ENCODE measurements around the gene MAP3K4. TPM values are rescaled to one million over a fixed set of nuclear protein-coding genes. Genes with fewer than 3 reads are reported as not detected.

Gene MAP3K4
- total RNA-seq, 1 donor from 2014 or later: 41.2 TPM

GRCh38 chr6:161150136-161150535 is 158.6 kb downstream of the MAP3K4 start:
- TF ChIP-seq, protein P1, sequence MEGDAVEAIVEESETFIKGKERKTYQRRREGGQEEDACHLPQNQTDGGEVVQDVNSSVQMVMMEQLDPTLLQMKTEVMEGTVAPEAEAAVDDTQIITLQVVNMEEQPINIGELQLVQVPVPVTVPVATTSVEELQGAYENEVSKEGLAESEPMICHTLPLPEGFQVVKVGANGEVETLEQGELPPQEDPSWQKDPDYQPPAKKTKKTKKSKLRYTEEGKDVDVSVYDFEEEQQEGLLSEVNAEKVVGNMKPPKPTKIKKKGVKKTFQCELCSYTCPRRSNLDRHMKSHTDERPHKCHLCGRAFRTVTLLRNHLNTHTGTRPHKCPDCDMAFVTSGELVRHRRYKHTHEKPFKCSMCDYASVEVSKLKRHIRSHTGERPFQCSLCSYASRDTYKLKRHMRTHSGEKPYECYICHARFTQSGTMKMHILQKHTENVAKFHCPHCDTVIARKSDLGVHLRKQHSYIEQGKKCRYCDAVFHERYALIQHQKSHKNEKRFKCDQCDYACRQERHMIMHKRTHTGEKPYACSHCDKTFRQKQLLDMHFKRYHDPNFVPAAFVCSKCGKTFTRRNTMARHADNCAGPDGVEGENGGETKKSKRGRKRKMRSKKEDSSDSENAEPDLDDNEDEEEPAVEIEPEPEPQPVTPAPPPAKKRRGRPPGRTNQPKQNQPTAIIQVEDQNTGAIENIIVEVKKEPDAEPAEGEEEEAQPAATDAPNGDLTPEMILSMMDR (IDR thresholded peaks at IDR 0.05; ENCODE audit: unreplicated experiment): no peak
- Mint-ChIP-seq H3K4me1 (ENCODE audit: unreplicated experiment) (no peaks in the 10 kb centered on the region), H3K36me3 (ENCODE audit: low read depth, unreplicated experiment) (peaks cover 33% of the 10 kb centered on the region)

GRCh38 chr6:161150566-161150965 is 159.0 kb downstream of the MAP3K4 start:
- Mint-ChIP-seq H3K4me1 (ENCODE audit: unreplicated experiment) (no peaks in the 10 kb centered on the region), H3K27ac (ENCODE audit: unreplicated experiment) (no peak overlapping the region), H3K36me3 (ENCODE audit: low read depth, unreplicated experiment) (peaks cover 37% of the 10 kb centered on the region), H3K4me3 (ENCODE audit: unreplicated experiment) (no peak overlapping the region), H3K9me3 (ENCODE audit: unreplicated experiment) (no peaks in the 10 kb centered on the region), H3K27me3 (ENCODE audit: unreplicated experiment) (peaks cover 6% of the 10 kb centered on the region)
- TF ChIP-seq, protein P1 (IDR thresholded peaks at IDR 0.05; ENCODE audit: unreplicated experiment): no peak
- DNase-seq (ENCODE audit: low spot score): no peak

More at GRCh38 chr6:161150136-161150535, 158.6 kb downstream of the MAP3K4 start:
- Mint-ChIP-seq H3K27ac (ENCODE audit: unreplicated experiment) (no peak overlapping the region), H3K4me3 (ENCODE audit: unreplicated experiment) (no peak overlapping the region), H3K27me3 (ENCODE audit: unreplicated experiment) (peaks cover 4% of the 10 kb centered on the region), H3K9me3 (ENCODE audit: unreplicated experiment) (no peaks in the 10 kb centered on the region)
- no peak for DNase-seq (ENCODE audit: low spot score)

- TF ChIP-seq, protein P1 (IDR thresholded peaks at IDR 0.05; ENCODE audit: unreplicated experiment): no peak
- Mint-ChIP-seq H3K36me3 (ENCODE audit: low read depth, unreplicated experiment) (peaks cover 37% of the 10 kb centered on the region), H3K4me1 (ENCODE audit: unreplicated experiment) (no peaks in the 10 kb centered on the region), H3K27me3 (ENCODE audit: unreplicated experiment) (peaks cover 6% of the 10 kb centered on the region), H3K4me3 (ENCODE audit: unreplicated experiment) (peak overlapping the region; percentile 37), H3K27ac (ENCODE audit: unreplicated experiment) (peak overlapping the region; percentile 30), H3K9me3 (ENCODE audit: unreplicated experiment) (no peaks in the 10 kb centered on the region)
- no peak for DNase-seq (ENCODE audit: low spot score)
Observed at GRCh38 chr6:161151059-161151645, 159.6 kb downstream of the MAP3K4 start.

GRCh38 chr6:161151660-161152526 is 160.3 kb downstream of the MAP3K4 start:
- peak overlapping the region; percentile 37 for H3K4me3 Mint-ChIP-seq (ENCODE audit: unreplicated experiment)
- H3K27ac Mint-ChIP-seq (ENCODE audit: unreplicated experiment): peak overlapping the region; percentile 30
- no peaks in the 10 kb centered on the region for H3K4me1 Mint-ChIP-seq (ENCODE audit: unreplicated experiment)

More at GRCh38 chr6:161151660-161152526, 160.3 kb downstream of the MAP3K4 start:
- TF ChIP-seq, protein P1 (IDR thresholded peaks at IDR 0.05; ENCODE audit: unreplicated experiment): no peak
- Mint-ChIP-seq H3K27me3 (ENCODE audit: unreplicated experiment) (peaks cover 6% of the 10 kb centered on the region), H3K36me3 (ENCODE audit: low read depth, unreplicated experiment) (peaks cover 41% of the 10 kb centered on the region), H3K9me3 (ENCODE audit: unreplicated experiment) (no peaks in the 10 kb centered on the region)
- DNase-seq (ENCODE audit: low spot score): no peak
